Suppressor macrophage (primary cell): ENCODE results near the gene SUGT1.

Experiments used
- DNase-seq, 4 experiments: peaks; one replicate each; pipeline ENCODE4 v3.0.0-alpha.2; 2020 to 2022

Gene SUGT1

DNA sequence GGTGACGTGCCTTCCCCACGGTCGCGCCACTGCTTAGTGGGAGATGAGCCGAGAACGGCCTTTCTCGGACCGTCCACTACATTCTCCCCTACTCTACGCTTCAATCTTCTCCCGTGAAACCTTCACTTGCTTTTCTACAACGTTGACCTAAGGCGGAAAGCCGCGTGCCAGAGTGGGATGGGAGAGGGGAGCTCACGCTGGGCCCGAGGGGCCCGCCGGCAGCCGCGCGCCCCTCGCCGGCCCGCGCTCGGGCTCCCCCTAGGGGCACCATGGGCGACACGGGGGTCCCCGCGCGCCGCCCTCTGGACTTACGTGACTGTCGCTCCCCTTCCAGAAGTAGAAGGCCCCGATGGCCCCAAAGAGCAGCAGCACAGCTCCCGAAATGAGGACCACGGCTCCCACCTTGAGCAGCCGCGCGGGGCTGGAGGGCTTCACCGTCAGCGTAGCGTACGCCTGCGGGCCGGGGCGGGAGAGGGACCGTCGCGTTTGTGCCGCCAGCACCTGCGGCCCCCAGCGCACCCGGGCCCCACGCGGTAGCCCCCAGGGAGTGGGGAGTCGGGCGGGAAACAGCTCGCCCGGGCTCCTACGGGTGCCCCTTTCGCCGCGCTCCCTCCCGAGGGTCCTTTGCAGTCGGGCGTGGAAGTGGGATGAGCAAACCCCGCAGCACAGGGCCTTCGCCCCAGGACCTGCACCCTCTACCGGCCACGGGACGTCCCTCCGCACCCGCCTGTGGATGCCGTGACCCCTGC, 86.3 kb downstream of the SUGT1 start:
- DNase-seq, result peak; percentile 24 to 59 (median 41)

DNA sequence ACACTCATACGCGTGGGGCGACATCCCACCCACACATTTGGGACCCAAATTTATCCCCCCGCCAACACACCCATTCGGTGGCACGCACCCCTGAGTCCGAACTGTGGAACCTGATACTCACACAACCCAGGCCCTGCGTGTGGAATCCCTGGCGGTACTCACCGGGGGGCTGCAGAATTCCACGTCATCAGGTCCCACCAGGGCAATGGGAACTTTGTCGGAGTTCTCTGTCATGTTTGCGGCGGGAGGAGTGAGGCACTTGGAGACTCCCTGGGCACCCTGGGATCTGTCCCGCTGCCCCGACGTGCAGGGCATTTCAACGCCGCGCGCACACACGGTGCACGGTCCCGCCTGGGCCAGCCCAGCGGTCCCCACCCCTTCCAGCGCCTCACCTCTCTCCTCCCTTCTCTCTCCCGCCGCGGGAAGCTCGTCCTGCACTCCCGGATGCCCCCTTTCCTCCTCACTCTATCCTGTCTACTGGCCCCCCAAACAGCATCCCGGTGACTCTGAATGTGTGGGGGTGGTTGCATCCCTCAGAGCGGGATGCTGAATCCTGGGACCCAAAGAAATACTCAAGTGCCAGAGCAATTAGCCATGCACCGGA, 86.9 kb downstream of the SUGT1 start, which contains the start of gene CNMD:
Gene CNMD (minus strand): TSS at position 353 of the 604 bp plus-strand sequence. CDS start 119 bp downstream, at position 234.
- DNase-seq, result no peak

DNA sequence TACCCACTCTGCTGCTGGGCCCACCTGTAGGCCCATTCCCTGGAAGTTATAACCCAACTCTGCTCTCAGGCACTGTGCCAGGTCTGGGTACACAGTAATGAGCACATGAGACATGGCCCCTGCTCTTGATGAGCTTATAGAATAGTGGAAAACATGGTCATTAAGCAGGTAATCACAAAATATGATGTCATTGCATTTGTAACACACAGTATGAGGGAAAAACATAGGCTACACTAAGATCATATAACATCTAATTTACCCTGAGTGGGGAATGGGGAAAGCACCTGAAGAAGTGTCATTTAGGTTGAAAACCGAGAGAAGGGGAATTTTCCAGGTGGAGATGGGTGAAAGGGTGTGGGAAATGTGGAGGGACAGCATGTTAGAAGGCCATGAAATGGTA, 90.9 kb downstream of the SUGT1 start:
- DNase-seq, result no peak

DNA sequence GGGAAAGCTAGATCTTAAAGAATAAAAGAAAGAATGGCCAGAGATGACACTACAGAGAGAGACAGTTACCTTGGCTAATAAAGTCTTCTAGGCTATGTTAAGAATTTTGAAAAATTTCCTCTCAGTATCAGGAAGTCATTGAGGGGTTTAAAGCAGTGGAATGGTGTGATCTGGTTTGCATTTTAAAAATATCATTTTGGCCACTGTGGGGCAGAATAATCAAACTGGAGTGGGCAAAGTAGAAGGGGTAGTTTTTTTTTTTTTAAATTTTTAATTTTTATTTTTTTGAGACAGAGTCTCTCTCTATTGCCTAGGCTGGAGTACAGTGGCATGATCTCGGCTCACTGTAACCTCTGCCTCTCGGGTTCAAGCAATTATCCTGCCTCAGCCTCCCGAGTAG, 91.4 kb downstream of the SUGT1 start:
- no peak for DNase-seq

DNA sequence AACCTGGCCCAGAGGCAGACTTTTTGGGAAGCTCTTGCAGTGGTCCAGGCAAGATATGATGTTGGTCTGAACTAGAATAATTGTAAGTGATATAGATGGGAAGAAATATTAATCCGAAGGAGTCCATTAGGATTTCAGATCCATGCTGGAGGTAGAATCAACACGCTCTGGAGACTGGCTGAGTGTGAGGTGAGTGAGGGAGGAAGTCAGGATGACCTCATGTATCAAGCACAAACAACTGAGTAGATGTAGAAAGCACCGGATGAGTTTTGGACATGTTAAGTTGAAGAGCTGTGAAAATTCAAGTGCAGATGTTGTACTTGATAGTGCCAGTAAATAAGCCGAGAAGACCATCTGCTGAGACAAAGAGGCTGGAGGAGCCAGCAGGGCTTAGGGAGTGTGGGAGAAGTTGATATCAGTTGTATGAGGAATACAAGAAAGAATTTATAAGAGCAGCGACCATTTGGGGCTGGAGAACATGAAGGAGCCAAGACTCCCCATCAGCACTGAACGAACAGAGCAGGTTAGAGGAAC, 92.3 kb downstream of the SUGT1 start:
- DNase-seq, result no peak

DNA sequence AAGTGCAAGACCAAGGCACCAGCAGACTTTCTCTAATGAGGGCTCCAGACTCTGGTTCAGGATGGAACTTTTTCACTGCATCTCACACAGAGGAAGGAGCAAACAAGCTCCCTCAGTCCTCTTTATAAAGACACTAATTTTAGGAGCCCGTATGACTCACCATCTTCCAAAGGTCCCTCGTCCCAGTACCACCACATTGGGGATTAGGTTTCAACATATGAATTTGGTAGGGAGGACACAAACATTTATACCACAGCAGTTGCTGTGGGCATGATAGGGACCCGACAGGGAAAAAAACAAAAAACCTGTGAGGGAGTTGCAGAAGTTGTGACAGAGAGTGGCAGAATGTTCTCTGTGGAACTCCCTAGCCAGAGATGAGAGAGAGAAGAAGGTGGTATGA, 93.5 kb downstream of the SUGT1 start:
- no peak for DNase-seq

DNA sequence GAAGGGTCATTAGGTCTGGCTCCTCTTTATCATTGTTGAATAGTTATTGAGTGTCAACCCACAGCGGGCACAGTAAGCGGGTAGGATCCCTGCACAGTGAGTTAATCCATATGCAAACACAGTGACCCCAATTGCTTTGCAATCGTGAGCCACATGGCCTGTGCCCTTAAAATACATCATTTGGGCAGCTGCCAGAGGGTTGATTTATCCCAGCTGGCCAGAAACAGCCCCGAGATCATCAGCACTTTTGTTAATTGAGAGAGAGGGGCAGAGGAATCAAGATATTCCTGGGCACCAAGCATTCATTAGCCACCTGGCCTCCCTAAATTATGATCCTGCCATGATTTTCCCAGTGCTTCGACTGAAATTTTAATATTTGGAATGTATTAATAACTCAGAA, 96.8 kb downstream of the SUGT1 start:
- no peak for DNase-seq
